M059J (cell line): ENCODE measurements around the gene MCOLN1. TPM values are rescaled to one million over a fixed set of nuclear protein-coding genes. Genes with fewer than 3 reads are reported as not detected.

Source experiments
- DNase-seq: peaks from one replicate; pipeline ENCODE4 v3.0.0-alpha.2; 2012; ENCODE audit warnings: low read depth
- total RNA-seq: library from RNA; depleted of rRNA; stranded (reverse); fragments of >200 nt; shearing (Covaris generic); gene quantifications from 2 replicates; pipeline ENCODE4 v1.2.3, GENCODE V29; 2014

MCOLN1 gene
- total RNA-seq, 1 experiment from 2014 or later, result 7.8 TPM

DNA sequence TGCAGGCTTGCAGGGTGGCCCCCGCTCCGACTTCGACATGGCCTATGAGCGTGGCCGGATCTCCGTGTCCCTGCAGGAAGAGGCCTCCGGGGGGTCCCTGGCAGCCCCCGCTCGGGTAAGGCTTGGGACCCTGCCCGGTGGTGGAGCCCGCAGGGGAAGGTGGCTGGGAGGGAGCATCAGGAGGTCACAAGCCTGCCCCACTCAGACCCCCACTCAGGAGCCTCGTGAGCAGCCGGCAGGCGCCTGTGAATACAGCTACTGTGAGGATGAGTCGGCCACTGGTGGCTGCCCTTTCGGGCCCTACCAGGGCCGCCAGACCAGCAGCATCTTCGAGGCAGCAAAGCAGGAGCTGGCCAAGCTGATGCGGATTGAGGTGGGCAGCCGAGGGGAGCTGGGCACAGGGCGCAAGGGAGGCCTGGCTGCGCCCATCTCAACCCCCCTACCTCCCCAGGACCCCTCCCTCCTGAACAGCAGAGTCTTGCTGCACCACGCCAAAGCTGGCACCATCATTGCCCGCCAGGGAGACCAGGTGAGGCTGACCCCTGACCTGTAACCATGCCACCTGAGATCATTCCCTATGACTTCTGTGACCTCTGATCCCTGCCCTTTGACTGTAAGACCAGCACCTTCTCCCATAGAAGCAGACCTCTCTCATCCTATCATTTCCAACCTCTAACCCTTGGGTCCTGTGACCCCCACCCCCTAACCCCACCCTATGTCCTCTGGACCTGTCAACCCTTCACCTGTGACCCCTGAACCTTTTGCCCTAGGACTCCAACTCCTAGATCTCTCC, 20.3 kb downstream of the MCOLN1 start:
- no peak for DNase-seq

DNA sequence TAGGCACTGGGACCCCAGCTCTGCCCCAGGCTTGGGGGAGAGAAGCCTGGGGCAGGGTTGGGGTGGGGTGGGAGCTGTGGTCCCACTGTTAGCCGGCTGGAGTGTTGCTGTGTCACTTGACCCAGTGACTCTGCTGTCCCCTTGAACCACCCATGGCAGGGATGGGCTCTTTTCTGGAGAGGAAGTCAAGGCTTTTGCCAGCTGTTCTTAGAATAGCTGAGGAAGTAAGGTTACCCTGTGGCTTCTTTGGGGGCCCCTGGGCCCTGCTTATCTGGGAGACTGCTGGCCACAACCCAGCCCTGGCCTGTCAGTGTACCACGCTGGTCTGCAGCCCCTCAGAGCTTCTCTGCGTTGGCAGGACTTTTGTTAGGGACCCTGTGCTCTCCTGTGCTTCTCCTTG, 22.2 kb downstream of the MCOLN1 start:
- no peak for DNase-seq

DNA sequence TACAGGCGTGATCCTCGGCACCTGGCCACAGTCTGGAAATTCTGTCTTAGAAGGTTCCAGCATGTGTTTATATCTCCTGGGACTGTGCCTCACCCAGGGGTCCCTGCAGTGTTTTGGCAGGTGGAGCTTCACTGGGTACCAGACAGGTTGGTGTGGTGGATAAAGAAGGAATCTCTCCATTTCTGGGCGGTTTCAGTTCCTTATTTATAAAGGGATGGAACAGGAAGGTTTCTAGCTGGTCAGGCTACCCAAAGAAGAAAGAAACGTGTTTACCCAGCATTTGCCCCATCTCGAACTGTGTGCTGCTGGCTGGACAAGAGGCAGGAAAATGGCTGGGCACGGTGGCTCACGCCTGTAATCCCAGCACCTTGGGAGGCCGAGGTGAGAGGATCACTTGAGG, 22.9 kb downstream of the MCOLN1 start:
- no peak for DNase-seq

DNA sequence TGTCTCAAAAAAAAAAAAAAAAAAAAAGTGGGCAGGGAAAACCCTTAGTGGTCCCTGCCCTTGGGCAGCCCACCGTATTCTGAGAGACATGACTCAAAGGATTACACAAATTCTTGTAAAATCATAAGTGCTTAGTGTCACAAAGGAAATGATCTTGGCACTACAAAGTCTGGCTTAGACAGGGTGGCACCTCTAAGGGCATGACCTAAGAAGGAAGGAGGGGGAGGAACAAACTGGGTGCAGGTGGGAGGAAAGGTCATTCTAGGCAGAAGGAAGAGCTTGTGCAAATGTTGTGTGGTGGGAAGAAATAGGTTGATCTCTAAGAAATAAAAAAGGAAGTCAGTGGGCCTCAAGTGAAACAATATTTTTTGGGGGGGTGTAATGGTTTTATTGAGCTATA, 23.5 kb downstream of the MCOLN1 start:
- no peak for DNase-seq

DNA sequence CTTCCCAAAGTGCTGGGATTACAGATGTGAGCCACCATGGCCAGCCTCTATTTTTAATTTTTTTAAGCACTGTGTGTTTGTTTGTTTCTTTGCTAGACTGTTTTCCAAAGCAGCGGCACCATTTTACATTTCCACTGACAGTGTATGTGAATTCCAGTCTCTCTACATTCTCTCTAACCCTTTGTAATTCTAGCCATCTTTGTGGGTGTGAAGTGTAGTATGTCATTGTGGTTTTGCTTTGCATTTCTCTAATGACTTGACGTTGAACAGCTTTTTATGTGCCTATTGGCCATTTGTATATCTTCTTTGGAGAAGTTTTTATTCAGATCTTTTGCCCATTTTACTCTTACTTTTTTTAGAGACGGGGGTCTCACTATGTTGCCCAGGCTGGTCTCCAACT, 24.7 kb downstream of the MCOLN1 start:
- DNase-seq, result peak; percentile 11

DNA sequence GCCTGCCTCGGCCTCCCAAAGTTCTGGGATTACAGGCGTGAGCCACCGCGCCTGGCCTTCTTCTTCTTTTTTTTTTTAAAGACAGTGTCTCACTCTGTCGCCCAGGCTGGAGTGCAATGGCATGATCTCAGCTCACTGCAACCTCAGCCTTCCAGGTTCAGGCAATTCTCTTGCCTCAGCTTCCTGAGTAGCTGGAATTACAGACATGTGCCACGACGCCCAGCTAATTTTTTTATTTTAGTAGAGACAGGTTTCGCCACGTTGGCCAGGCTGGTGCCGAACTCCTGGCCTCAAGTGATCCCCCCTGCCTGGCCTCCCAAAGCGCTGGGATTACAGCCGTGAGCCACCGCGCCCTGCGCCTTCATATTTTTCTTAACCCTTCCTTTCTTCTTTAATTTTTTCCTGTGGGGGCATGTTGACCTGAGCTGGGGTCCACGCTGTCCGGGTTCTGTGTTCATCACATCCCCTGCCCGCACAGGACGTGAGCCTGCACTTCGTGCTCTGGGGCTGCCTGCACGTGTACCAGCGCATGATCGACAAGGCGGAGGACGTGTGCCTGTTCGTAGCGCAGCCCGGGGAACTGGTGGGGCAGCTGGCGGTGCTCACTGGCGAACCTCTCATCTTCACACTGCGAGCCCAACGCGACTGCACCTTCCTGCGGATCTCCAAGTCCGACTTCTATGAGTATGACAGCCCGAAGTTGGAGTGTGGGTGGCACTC, 27.2 kb downstream of the MCOLN1 start:
- DNase-seq, result no peak

DNA sequence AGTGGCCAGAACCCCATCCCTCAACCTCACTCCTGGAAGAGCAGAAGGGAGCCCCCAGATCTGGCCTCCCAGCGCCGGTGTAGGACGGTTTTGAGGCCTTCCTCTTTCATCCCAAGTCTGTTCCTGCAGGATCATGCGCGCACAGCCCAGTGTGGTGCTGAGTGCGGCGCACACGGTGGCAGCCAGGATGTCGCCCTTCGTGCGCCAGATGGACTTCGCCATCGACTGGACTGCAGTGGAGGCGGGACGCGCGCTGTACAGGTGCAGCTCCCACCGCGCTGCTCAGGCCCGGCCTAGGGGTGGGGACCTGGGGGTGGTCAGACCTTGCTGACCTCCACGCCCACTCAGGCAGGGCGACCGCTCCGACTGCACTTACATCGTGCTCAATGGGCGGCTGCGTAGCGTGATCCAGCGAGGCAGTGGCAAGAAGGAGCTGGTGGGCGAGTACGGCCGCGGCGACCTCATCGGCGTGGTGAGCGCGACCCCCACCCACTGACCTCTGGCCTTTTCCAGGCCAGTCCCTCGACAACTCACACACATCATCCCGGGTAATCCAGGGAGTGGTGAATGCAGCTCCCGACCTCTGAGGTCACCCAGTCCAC, 27.8 kb downstream of the MCOLN1 start:
- DNase-seq, result no peak

DNA sequence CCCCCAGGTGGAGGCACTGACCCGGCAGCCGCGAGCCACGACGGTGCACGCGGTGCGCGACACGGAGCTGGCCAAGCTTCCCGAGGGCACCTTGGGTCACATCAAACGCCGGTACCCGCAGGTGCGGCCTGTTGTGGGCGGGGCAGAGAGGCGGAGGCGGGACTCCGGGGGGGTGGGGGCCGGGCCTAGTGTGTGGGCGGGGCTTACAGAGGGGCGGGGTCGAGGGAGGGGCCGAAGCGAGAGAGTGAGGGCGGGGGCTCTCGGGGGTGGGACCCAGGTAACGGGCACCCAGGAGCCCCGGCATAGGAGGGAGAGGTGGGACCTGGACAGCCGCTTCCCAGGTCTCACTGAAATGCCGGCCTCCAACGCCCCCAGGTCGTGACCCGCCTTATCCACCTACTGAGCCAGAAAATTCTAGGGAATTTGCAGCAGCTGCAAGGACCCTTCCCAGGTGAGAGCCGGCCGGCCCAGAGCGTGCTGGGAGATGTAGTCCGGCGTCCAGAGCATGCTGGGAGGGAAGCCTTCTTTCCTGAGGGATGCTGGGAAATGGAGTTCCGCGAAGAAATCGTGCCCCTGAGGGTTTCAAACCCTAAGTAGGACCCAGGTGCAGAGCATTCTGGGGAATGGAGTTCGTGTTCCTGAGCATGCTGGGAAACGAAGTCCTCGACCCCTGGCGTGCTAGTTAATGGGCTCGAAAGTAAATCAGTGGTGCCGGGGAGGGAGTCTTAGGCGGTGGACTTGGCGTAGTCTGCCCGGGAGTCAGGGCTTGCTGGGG, 28.8 kb downstream of the MCOLN1 start:
- peak; percentile 37 for DNase-seq

DNA sequence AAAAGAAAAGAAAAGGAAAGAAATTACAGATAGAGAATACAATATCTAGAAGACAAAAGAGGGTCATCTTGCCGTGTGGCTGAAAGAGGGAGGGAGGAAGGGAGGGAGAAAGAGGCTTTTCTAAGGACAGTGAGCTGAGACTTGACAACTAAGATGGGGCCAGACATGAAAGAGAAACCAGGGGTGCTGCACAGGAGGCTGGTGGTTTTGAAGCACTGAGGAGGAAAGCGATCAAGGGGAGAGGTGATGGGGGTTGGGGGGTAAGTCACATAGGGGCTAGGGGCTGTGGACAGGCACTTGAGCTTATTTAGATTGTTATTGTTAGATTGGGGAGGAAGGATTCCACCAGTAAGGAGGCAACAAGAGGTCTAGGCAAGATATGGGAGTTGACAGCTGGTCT, 30.4 kb downstream of the MCOLN1 start:
- no peak for DNase-seq

DNA sequence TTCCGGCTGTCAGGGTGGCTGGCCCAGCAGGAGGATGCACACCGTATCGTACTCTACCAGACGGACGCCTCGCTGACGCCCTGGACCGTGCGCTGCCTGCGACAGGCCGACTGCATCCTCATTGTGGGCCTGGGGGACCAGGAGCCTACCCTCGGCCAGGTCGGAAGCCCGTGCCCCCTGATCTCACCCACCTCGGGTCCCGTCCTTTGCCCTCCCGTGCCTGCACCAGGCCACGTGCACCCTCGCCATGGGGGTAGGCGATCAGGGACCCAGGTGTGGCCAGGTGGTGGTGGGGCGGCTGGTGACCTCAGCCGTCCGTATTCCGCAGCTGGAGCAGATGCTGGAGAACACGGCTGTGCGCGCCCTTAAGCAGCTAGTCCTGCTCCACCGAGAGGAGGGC, 32.1 kb downstream of the MCOLN1 start:
- DNase-seq, result no peak

DNA sequence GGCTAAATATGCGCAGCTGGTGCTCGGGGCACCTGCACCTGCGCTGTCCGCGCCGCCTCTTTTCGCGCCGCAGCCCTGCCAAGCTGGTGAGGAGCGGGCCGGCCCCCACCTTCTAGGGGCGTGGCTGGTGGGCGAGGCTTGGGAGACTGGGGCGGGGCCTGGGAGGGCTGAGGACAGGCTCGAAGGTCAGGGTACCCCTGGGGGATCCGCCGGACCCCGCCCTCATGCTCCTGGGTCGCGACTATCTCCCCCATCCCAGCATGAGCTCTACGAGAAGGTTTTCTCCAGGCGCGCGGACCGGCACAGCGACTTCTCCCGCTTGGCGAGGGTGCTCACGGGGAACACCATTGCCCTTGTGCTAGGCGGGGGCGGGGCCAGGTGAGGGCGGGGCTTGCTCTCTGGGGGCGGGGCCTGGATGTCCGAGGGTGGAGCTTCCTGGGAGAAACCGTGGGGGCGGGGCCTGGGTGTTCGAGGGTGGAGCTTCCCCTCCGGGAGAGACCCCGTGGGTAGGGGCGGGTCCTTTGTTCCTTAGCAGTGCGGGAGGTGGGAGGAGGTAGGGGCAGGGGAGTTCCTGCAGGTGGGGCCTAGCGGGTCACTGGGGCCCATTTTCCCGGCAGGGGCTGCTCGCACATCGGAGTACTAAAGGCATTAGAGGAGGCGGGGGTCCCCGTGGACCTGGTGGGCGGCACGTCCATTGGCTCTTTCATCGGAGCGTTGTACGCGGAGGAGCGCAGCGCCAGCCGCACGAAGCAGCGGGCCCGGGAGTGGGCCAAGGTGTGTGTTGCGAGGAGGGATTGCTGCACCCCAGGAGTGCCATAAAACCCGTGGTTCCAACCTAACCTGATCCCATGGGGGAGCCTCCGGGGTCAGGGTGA, 32.8 kb downstream of the MCOLN1 start:
- no peak for DNase-seq

DNA sequence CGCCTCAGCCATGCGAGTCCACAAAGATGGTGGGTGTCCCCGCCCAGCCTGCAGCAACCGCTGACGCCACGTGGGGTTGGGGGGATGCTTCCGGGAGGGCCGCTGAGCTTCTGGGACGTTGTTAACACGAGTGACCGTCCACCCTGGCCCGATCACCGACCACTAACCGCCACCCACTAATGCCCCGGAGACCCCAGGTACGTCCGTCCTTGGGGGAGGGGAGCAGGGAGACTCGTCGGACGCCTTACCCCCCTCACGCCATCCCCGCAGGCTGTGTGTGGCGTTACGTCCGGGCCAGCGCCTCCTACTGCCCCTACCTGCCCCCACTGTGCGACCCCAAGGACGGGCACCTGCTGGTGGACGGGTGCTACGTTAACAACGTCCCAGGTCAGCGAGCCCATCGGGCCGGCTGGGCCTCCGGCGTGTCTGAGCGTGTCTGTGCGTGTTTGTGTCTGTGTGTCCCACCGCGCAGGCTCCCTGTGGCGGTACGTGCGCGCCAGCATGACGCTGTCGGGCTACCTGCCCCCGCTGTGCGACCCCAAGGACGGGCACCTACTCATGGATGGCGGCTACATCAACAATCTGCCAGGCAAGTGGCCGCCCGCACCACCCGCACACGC, 34.4 kb downstream of the MCOLN1 start:
- no peak for DNase-seq

DNA sequence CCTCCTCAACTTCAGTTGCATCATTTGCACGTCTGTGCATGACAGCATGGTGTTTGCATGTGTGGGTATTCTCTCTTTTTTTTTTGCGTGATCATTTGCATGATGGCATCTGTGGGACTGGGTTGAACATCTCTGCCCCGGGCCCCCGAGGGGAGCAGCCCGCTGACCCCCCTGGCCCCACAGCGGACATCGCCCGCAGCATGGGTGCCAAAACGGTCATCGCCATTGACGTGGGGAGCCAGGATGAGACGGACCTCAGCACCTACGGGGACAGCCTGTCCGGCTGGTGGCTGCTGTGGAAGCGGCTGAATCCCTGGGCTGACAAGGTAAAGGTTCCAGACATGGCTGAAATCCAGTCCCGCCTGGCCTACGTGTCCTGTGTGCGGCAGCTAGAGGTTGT, 36.2 kb downstream of the MCOLN1 start:
- no peak for DNase-seq

DNA sequence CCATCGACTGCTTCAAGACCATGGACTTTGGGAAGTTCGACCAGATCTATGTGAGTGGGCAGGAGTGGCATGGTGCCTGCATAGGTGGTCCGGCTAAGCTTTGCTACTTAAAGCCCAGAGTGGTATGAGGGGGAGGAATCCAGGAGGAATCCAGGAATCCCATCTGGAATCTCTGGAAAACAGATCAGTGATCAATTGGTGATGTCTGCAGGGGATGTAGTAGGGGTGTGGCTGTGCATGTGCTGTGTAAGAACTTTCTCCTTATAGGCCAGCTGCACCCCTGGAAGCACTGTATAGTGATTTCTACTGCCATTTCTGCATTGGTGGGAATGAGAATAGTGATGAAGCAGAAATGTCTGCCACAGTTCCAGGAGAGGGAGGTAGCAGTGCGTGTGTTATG, 36.7 kb downstream of the MCOLN1 start:
- DNase-seq, result no peak

DNA sequence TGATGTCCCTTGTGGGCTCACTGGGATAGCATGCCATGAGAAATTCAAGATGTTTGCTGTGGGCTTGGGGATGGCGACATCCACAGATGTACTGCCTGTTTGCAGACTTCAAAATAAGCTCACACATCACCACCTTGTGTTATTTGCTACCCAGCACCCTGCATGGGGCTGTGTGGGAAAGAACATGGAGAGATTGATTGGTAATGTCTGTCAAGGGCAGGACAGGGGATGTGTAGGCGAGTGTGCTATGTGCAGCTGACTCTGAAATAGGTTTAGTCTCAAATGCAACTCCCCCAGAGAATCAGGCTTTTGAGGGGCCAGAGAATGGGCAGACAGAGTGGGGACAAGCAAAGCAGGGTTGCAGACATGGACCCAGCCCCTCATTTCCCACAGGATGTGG, 37.8 kb downstream of the MCOLN1 start:
- DNase-seq, result no peak

DNA sequence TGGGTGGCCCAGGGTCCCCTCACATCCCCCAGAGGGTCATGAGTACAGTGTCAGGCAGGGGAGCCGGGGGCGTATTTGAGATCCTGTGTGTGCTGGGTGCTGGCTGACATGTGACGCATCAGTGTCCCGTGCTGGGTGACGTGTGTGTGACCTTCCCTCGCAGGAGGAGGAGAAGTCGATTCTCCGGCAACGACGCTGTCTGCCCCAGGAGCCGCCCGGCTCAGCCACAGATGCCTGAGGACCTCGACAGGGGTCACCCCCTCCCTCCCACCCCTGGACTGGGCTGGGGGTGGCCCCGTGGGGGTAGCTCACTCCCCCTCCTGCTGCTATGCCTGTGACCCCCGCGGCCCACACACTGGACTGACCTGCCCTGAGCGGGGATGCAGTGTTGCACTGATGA, 38.9 kb downstream of the MCOLN1 start:
- no peak for DNase-seq

DNA sequence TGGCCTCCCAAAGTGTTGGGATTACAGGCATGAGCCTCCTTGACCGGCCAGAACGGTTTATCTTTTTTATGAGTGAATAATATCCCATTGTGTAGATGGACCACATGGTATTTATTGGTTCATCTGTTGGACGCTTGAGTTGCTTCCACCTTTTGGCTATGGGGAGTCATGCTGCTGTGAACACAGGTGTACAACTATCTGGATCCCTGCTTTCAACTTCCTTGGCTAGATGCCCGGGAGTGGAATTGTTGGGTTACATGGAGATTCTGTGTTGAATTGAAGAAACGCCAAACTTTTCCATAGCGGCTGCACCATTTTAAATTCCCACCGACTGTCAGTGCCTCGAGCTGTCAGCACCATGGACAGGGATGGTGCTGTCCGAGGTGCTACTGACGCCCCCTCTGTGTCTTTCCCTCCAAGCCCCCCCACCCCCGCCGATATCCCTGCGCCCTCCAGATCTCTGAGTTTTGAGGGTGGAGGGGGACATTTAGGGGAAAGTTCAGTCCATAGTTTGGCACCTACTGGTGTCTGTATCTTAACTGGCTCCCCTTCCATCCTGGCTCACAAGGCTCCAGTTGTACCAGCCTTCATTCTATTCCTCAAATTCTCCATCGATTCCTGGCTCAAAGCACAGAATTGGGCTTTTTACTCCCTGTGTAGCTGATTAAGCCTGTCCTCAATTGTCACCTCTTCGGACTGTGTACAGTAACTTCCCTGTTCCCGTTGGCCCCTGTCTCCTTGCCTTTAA, 40.4 kb downstream of the MCOLN1 start:
- no peak for DNase-seq

DNA sequence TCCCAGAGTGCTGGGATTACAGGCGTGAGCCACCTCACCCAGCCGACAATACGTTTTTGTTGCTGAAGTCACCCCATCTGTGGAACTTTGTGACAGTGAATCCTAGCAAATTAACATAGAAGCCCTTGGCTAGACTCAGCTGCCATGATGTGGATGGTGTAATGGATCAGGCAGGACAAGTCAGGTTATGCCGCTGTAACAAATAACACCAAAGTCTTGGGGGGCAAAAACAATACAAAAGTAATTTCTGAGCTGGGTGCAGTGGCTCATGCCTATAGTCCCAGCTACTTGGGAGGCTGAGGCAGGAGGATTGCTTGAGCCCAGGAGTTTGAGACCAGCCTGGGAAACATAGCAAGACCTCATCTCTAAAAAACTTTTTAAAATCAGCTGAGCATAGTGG, 42.4 kb downstream of the MCOLN1 start:
- DNase-seq, result no peak

DNA sequence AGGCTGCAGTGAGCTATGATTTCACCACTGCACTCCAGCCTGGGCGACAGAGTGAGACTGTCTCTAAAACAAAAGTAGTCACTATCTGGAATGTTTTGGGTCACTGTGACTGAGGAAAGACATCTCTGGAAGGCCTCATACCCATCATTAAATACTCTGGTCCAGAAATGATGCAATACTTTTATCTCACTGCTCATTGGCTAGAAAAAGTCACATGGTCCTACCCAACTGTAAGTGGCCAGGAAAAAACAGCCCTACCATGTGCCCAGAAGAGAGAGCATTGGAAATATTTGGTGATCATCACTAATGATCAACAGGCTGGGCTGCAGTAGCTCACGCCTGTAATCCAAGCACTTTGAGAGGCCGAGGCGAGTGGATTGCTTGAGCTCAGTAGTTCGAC, 42.9 kb downstream of the MCOLN1 start:
- DNase-seq, result no peak

DNA sequence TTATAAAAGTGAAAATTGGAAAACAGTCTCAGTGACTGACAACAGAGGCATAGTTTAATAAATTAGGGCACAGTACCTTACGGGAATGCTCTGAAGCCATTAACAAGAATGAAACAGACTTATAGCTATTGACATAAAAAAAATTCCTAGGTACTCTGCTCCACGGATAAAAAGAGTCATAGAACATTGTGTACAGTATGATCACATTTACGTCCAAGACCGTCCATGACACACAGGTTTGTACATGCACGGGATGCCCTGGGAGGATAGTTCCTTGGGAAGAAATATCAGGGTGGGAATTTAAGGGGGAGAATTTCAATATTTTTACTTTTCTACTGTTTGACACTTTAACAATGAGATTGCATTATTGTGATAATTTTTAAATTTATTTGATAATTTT, 48.3 kb downstream of the MCOLN1 start:
- DNase-seq, result no peak
